ENCODE measurements around the gene CDHR1.

CDHR1 gene

DNA sequence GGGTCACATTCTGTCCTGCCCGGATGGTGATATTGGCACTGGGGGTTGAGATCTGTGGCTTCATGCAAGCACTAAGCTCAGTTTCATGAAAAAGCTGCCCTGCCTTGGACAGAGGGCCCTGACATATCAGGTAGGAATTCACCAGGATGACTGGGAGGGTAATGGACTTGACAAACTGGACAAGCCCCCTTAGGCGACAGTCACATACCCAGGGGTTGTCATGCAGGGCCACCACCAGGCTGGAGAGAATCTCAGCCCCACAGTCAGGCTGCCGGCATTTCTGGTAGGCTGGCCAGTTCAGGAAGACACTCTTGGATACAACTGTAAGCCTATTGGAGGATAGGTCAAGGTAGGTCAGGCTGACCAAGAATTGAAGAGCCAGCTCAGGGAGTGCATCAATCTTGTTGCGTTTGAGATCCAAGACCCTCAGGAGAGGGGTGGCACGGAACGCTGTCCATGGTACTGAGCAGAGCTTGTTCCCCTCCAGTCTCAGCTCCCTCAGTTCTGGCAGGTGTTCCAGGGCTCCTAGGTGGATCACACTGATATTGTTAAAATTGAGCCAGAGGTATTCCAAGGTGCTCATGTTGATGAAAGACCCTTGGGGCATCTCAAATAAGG, 30.2 kb downstream of the CDHR1 start:
- TF ChIP-seq, protein P1, sequence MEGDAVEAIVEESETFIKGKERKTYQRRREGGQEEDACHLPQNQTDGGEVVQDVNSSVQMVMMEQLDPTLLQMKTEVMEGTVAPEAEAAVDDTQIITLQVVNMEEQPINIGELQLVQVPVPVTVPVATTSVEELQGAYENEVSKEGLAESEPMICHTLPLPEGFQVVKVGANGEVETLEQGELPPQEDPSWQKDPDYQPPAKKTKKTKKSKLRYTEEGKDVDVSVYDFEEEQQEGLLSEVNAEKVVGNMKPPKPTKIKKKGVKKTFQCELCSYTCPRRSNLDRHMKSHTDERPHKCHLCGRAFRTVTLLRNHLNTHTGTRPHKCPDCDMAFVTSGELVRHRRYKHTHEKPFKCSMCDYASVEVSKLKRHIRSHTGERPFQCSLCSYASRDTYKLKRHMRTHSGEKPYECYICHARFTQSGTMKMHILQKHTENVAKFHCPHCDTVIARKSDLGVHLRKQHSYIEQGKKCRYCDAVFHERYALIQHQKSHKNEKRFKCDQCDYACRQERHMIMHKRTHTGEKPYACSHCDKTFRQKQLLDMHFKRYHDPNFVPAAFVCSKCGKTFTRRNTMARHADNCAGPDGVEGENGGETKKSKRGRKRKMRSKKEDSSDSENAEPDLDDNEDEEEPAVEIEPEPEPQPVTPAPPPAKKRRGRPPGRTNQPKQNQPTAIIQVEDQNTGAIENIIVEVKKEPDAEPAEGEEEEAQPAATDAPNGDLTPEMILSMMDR (IDR thresholded peaks at IDR 0.05; ENCODE audit: insufficient read depth, low read depth, low read length, missing control alignments) = no peak
- DNase-seq (ENCODE audit: low read depth) = no peak
- no peak overlapping the region for H3K4me3 ChIP-seq (ENCODE audit: low read depth, low read length)

DNA sequence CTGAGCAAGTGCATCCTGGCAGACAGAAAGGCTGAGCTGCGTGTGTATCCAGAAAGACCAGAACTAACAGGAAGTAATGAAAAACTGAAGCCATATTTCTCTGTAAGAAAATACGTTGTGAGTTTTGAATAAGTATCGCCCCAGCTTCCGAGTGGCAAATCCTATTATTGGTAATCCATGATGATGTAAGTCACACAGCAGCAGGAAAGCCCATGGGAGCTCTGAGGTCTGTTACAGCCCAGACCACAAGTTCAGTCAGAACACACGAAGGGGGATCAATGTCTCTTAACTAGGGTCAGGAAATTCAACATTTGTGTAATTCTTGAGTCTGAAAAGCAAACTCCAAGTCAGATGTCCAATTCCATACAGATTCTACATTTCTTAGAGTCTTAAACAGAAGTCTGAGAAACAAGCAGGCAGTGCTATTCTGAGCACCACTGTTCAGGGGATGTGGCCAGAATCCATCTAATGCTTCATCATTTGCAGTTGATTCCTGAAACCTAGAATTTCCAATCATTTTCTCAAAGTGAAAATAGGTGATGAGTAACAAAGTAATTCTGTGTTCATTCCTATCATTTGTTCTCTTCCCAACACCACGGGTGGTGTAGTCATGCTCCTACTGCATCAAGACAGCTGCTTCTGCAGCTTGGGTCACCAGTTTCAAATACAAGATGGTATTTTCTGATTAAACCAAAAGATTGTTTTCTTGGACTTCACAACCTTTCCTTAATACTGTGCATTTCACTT, 31.3 kb downstream of the CDHR1 start, which contains the start of gene LRIT2:
LRIT2 (minus strand) TSS at position 118 of the 747 bp plus-strand sequence; CDS start at position 94, 24 bp downstream.
- TF ChIP-seq, protein P1 (IDR thresholded peaks at IDR 0.05; ENCODE audit: insufficient read depth, low read depth, low read length, missing control alignments) = no peak
- no peak within 1 kb of the TSS for H3K4me3 ChIP-seq (ENCODE audit: low read depth, low read length)
- no peak for DNase-seq (ENCODE audit: low read depth)

DNA sequence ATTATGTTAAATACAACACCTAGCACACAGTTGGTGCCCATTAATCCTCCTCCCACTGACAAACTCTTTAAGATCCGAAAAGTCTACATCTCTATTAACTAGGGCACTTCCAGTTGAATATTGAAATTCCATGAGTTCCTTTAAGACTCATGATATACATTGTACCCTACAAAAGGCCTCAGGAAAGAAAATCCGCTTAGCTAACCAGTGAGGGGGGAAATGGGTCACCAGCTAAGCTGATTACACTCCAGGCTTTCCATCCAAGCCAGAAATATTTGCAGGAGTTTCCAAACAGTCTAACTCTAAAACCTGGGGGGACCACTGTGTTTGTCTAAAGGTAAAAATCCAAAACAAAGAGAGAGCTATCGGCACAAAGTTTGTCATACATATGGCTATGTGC, 32.3 kb downstream of the CDHR1 start:
- H3K4me3 ChIP-seq (ENCODE audit: low read depth, low read length) = no peak overlapping the region
- no peak for DNase-seq (ENCODE audit: low read depth)
- TF ChIP-seq, protein P1 (IDR thresholded peaks at IDR 0.05; ENCODE audit: insufficient read depth, low read depth, low read length, missing control alignments) = no peak

DNA sequence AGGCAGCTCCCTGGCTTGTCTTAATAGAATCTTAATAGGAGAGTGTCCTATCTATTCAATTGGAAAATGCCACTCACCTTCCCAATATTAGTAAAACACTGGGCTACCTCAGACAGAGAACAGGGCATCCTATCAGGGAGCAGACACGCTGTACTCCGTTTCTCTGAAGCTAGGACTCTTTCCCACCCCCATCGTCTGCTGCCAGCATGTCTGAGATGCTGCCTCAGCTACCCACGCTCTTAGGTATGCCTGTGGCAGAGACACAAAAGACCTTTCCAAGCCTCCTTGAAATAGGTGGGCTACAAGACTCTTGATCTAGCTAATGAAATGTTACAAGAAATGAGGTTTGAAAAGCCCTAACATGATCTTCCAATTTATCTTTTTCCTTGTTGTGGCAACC, 33.5 kb downstream of the CDHR1 start:
- no peak for DNase-seq (ENCODE audit: low read depth)
- H3K4me3 ChIP-seq (ENCODE audit: low read depth, low read length) = no peak overlapping the region
- TF ChIP-seq, protein P1 (IDR thresholded peaks at IDR 0.05; ENCODE audit: insufficient read depth, low read depth, low read length, missing control alignments) = no peak

DNA sequence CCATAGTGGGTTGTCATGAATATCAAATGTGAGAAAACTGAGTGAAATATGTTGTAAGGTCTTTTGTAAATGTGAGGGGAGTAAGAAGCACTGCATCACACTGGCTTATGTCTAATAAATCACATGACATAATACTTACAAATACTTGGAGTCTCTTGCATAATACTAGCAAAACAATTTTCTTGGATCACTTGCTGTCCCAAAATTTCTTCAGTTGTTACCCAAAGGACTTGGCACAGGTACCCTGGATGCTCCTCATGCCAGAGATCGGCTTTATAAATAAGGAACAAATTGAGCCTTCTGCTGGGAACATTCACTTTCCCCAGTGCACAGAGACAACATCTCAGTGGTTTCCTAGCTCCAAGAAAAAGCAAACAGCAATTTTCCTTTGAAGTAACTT, 36.0 kb downstream of the CDHR1 start:
- TF ChIP-seq, protein P1 (IDR thresholded peaks at IDR 0.05; ENCODE audit: insufficient read depth, low read depth, low read length, missing control alignments) = no peak
- no peak for DNase-seq (ENCODE audit: low read depth)

DNA sequence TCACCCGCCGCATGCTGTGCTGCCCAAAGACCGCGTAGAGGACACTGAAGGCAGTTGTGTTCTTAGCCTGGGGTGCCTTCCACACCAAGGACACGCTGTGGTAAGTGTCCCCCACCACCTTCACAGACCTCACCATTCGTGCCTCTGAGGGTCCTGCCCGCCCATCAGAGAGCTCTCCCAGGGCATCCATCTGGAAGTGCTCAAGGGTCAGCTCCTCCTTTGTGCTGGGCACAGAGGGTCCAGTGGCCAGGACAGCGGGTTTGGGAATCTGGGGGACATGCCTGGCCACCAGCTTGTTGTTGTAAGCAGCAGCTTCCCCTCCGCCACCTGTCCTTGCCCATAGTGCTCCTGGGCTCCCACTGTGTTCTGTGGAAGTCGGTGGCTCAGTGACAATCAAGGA, 38.0 kb downstream of the CDHR1 start:
- TF ChIP-seq, protein P1 (IDR thresholded peaks at IDR 0.05; ENCODE audit: insufficient read depth, low read depth, low read length, missing control alignments) = no peak
- no peak for DNase-seq (ENCODE audit: low read depth)
- H3K4me3 ChIP-seq (ENCODE audit: low read depth, low read length) = no peak overlapping the region

More for the DNA sequence above, 36.0 kb downstream of the CDHR1 start:
- H3K4me3 ChIP-seq (ENCODE audit: low read depth, low read length) = no peak overlapping the region

Data from GM12865 (cell line).